Adrenal gland (tissue), 12 donors: ENCODE data around the gene RAMP1. TPM values are rescaled to one million over a fixed set of nuclear protein-coding genes. Genes with fewer than 3 reads are reported as not detected.
"Not testable (repeated sequence)": the region's sequence is repeated elsewhere in the genome, so short reads cannot be mapped to it uniquely, and the experiment has no call there.

ENCODE experiments used
- DNase-seq, 7 donors: peaks; one replicate each; pipeline ENCODE4 v3.0.0-alpha.2; 2019 to 2020
- H3K27ac ChIP-seq, 5 donors: fragments of 200-600 bp; sonication (generic) in 4 of 5; 1 replicate in 3 of 5; 2 replicates in 2 of 5; pipeline versions ENCODE4 v1.5.1 to v1.8.0; 2016 to 2020; ENCODE audit warnings: mild to moderate bottlenecking in 1 of 5
- H3K27me3 ChIP-seq: fragments of 200-600 bp; 2 replicates; pipeline ENCODE4 v1.8.0; 2021
- H3K36me3 ChIP-seq, 2 donors: fragments of 200-600 bp; replicated peaks in 1 of 2; 1 replicate in 1 of 2; 2 replicates in 1 of 2; pipeline versions ENCODE4 v1.5.1 to v1.8.0; 2018 to 2022
- H3K4me1 ChIP-seq, 2 donors: fragments of 200-600 bp; replicated peaks in 1 of 2; 1 replicate in 1 of 2; 2 replicates in 1 of 2; pipeline versions ENCODE4 v1.5.1 to v1.8.0; 2018 to 2021
- H3K4me3 ChIP-seq, 4 donors: fragments of 200-600 bp; sonication (generic) in 3 of 4; one replicate each; pipeline ENCODE4 v1.5.1; 2016 to 2018
- H3K9me3 ChIP-seq, 3 donors: fragments of 200-600 bp; sonication (generic) in 1 of 3; replicated peaks in 1 of 3; 1 replicate in 2 of 3; 2 replicates in 1 of 3; pipeline versions ENCODE4 v1.5.1 to v1.8.0; 2016 to 2021
- CTCF ChIP-seq, 6 experiments: fragments of 450-650 bp in 4 of 6; fragments of 200-600 bp in 2 of 6; sonication (generic) in 1 of 6; IDR thresholded peaks; 1 replicate in 5 of 6; 2 replicates in 1 of 6; pipeline versions ENCODE4 v1.5.1 to v1.8.0; 2016 to 2021; ENCODE audit warnings: antibody characterized with exemption in 6 of 6, mild to moderate bottlenecking in 2 of 6, moderate library complexity in 1 of 6
- POLR2A ChIP-seq, 2 donors: fragments of 450-650 bp; IDR thresholded peaks; one replicate each; pipeline ENCODE4 v1.6.1; 2017; ENCODE audit warnings: antibody characterized with exemption in 2 of 2, mild to moderate bottlenecking in 2 of 2, moderate library complexity in 1 of 2
- WGBS, 4 donors: extraction: QIAGEN DNeasy Blood & Tissue Kit in 2 of 4; methylation state at CpG; one replicate each; pipeline versions ENCODE4 v1.1.5 to v1.1.7; 2013 to 2017; 5-methylcytosine and 5-hydroxymethylcytosine counted together
- intact Hi-C, 2 donors: fragments of 100-400 bp; cut with DNase I; formaldehyde crosslinking; loops; one replicate each; pipeline versions ENCODE4 v1.14.1 to v1.15.0; 2022 to 2023
- polyA plus RNA-seq, 3 donors: library from polyadenylated mRNA; stranded (reverse); fragments of 200-250 nt in 2 of 3; fragments of 350-450 nt in 1 of 3; fragmentation: Illumina TruSeq in 1 of 3; extraction: RNeasy Lipid Tissue Mini Kit (QIAGEN cat#74804) in 1 of 3; gene quantifications; one replicate each; pipeline ENCODE4 v1.2.3, GENCODE V29; 2013 to 2014
- total RNA-seq, 9 donors: library from RNA; depleted of rRNA in 4 of 9; stranded (reverse); fragments of >200 nt in 4 of 9; fragments of 120-200 nt in 1 of 9; fragmentation: NEBNext Ultra II Directional in 1 of 9; extraction: Animal tissue kit (Norgen Biotek cat#: 25700) in 1 of 9; gene quantifications; one replicate each; pipeline versions ENCODE4 v1.1.0 to v1.2.4, GENCODE V29; 2013 to 2023
- donor health status: healthy with polysubstance abuse.
- donor health status: Bipolar disorder and iron deficiency.
- donor health status: DM: yes; HTN: yes; CAD: no.
- donor health status: DM: no; HTN: no; CAD: no.
- donor health status: DM: no; HTN: no; CAD: no.
- donor health status: DM: yes; HTN: yes; CAD: no.

Gene RAMP1
- total and polyA plus RNA-seq, 12 donors: 2.4 to 72.6 (median 17.2) TPM

GRCh38 chr2:237864940-237865622 is 5.7 kb downstream of the RAMP1 start:
- Histone ChIP-seq H3K27me3 (peaks cover 4% of the 10 kb centered on the region), H3K9me3 (no peaks in the 10 kb centered on the region), H3K36me3 (no peaks in the 10 kb centered on the region), H3K4me1 (no peaks in the 10 kb centered on the region), H3K27ac (peak overlapping the region in 1 of 5 donors; percentile 76), H3K4me3 (no peak overlapping the region)
- DNase-seq: no peak
- intact Hi-C loops: no loop called here
- 80 to 89% (median 81%) methylated on average over 9 of the region's 9 CpGs for WGBS, 4 donors
- TF ChIP-seq CTCF (IDR thresholded peaks at IDR 0.05) (no peak), POLR2A (IDR thresholded peaks at IDR 0.05) (no peak)

DNA sequence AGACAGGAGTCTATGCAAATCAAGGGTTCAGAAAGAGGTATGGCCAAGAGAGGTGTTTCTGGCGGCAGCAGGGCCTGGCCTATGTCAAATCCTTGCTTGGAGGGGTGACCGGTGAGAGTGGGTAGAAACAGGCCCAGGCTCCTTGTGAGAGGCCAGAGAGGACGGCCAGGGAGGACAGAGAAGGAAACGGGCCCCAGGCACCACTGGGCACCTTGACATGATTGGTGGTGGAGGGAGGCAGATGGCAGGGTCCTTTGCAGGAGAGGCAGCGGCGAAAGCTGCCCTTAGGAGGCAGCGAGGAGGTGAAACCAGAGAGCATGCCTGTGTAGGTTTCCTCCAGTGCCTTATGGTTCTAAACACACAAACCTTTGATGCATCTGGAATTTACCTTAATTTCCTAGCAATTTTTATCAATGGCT is 6.2 kb downstream of the RAMP1 start:
- 90 to 94% (median 93%) methylated on average over 7 of the region's 7 CpGs for WGBS, 4 donors
- no peak for DNase-seq
- H3K27me3 ChIP-seq: peaks cover 4% of the 10 kb centered on the region
- H3K4me3 ChIP-seq: no peak overlapping the region
- H3K36me3 ChIP-seq: no peaks in the 10 kb centered on the region
- no peak for TF ChIP-seq CTCF (IDR thresholded peaks at IDR 0.05)
- no peak for TF ChIP-seq POLR2A (IDR thresholded peaks at IDR 0.05)
- intact Hi-C loops: no loop called here
- peak overlapping the region in 1 of 5 donors; percentile 67 for H3K27ac ChIP-seq
- H3K9me3 ChIP-seq: no peaks in the 10 kb centered on the region
- no peaks in the 10 kb centered on the region for H3K4me1 ChIP-seq

DNA sequence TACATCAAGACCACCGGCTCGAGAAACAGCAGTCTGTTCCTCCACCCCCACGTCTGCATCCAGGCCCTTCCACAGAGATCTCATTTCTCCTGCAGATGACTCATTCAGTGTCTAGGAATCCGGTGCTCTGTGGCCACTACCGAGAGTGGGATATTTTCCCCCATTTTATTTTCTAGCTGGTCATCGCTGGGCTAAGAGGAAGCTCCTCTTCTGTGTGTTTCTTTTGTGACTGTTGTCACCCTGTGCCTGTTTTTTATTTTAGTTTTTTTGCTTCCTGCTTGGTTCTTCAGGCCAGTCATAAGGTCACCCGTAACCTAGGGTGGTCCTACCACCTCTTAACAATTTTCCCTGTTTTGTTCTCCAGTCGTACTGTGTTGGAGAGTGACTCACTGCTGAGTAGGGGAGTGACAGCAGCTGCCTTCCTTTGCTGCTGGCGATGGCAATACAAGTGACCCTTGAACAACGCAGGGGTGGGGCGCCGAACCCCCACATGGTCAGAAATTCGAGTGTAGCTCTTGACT is 6.7 kb downstream of the RAMP1 start:
- H3K9me3 ChIP-seq: no peaks in the 10 kb centered on the region
- 66 to 75% (median 68%) methylated on average over 13 of the region's 13 CpGs for WGBS, 4 donors
- H3K4me3 ChIP-seq: no peak overlapping the region
- peaks cover 4% of the 10 kb centered on the region for H3K27me3 ChIP-seq
- no peaks in the 10 kb centered on the region for H3K36me3 ChIP-seq
- peak overlapping the region in 1 of 5 donors; percentile 67 for H3K27ac ChIP-seq
- TF ChIP-seq POLR2A (IDR thresholded peaks at IDR 0.05) (no peak), CTCF (IDR thresholded peaks at IDR 0.05) (no peak)
- no peak for DNase-seq
- H3K4me1 ChIP-seq: no peaks in the 10 kb centered on the region
- intact Hi-C loops: no loop called here

DNA sequence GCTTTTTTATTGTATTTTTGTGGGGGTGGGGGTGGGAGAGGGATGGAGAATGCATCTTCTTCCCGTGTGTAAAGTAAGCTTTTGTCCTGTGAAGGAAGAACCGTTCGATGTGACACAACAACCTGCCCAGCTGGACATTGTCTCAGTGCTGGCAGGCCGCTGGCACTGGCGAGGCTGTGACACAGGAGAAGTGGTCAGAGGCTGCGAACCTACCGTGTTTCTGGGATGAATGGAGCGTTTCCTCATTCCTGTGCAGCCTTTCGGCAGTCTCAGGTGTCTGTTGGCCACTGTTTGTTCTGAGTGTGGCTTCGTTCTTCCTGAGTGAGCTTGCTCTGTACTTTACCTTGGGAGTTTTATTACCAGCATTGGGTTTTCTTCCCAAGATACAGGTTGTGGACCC is 8.0 kb downstream of the RAMP1 start:
- no peak overlapping the region for H3K27ac ChIP-seq
- TF ChIP-seq CTCF (IDR thresholded peaks at IDR 0.05) (no peak), POLR2A (IDR thresholded peaks at IDR 0.05) (no peak)
- H3K36me3 ChIP-seq: no peaks in the 10 kb centered on the region
- H3K9me3 ChIP-seq: no peaks in the 10 kb centered on the region
- H3K4me1 ChIP-seq: no peaks in the 10 kb centered on the region
- WGBS, 4 donors: 86 to 93% (median 90%) methylated on average over 10 of the region's 10 CpGs
- H3K27me3 ChIP-seq: peaks cover 4% of the 10 kb centered on the region
- intact Hi-C loops: no loop called here
- no peak for DNase-seq
- H3K4me3 ChIP-seq: no peak overlapping the region

GRCh38 chr2:237868074-237868473 is 8.7 kb downstream of the RAMP1 start:
- intact Hi-C loops, H3K27me3 ChIP-seq, DNase-seq, H3K27ac ChIP-seq, H3K4me3 ChIP-seq, H3K36me3 ChIP-seq, H3K9me3 ChIP-seq, H3K4me1 ChIP-seq: not testable (repeated sequence)
- WGBS, 4 donors: 90 to 97% (median 94%) methylated on average over 4 of the region's 4 CpGs
